CD4-positive, alpha-beta T cell treated with Interleukin-4 for 1 hour (primary cell): ENCODE measurements around the gene LIG4.

ENCODE experiments used
- DNase-seq, 2 donors: peaks; one replicate each; pipeline ENCODE4 v3.0.0-alpha.2; 2020 to 2022

The LIG4 gene

GRCh38 chr13:108193806-108194205 lies 21.5 kb downstream of the LIG4 start:
- DNase-seq, result no peak

- no peak for DNase-seq
These were observed 24.4 kb downstream of the LIG4 start for GRCh38 chr13:108190897-108191296.

GRCh38 chr13:108188260-108188659 lies 27.1 kb downstream of the LIG4 start:
- no peak for DNase-seq

- no peak for DNase-seq
These were observed 30.1 kb downstream of the LIG4 start for GRCh38 chr13:108185223-108185622.

GRCh38 chr13:108182652-108183051 lies 32.7 kb downstream of the LIG4 start:
- DNase-seq, result no peak

- DNase-seq, result no peak
These were observed 37.3 kb downstream of the LIG4 start for GRCh38 chr13:108178078-108178477.

- peak; percentile 45 to 50 for DNase-seq
These were observed 38.6 kb downstream of the LIG4 start for GRCh38 chr13:108176685-108177274.

- DNase-seq, result no peak
These were observed 46.4 kb downstream of the LIG4 start for GRCh38 chr13:108168929-108169328.

GRCh38 chr13:108166078-108166477 lies 49.3 kb downstream of the LIG4 start:
- DNase-seq, result no peak

GRCh38 chr13:108158746-108159145 lies 56.6 kb downstream of the LIG4 start:
- DNase-seq, result no peak
